Heart left ventricle (tissue), 13 donors: ENCODE measurements around the gene INSIG1.

Experiments
- POLR2A ChIP-seq, 2 donors: fragments of 450-650 bp; IDR thresholded peaks; one replicate each; pipeline ENCODE4 v1.6.1; 2017; ENCODE audit warnings: antibody characterized with exemption in 2 of 2, mild to moderate bottlenecking in 2 of 2, moderate library complexity in 2 of 2
- TF ChIP-seq, protein P1 (sequence below), 12 donors: fragments of 200-600 bp; sonication (generic) in 4 of 12; IDR thresholded peaks; one replicate each; pipeline versions ENCODE4 v1.5.0 to v1.8.0; 2018 to 2022; ENCODE audit warnings: antibody characterized with exemption in 12 of 12, mild to moderate bottlenecking in 5 of 12
- donor health status: ischemic (EF 13 %, LVEDD 7.1; RV severe dilation, severe dysfunction).
- donor health status: DM: no; HTN: yes; CAD: no.
- donor health status: DM: no; HTN: no; CAD: no.
- donor health status: ischemic (EF 25% LVEDD 6.9; RV normal size, moderate dysfunction).
- donor health status: ischemic (EF 25% LVEDD 5.7; RV mildly dilated, moderate dysfunction).
- donor health status: ischemic (EF 35%, LVEDD 5.7; RV mildly dilated, moderate dysfunction).
- donor health status: nonischemic (EF 11% LVEDD 7.7; RV severe dilation, severe dysfunction).
- donor health status: DM: yes; HTN: yes; CAD: no.
- donor health status: PGD.
- donor health status: ischemic (EF 29% LVEDD 5.4; RV normal size, mild dysfunction).
- donor health status: nonischemic (EF 23%, LVEDD 6.1; RV moderate dilation, normal function).

DNA sequence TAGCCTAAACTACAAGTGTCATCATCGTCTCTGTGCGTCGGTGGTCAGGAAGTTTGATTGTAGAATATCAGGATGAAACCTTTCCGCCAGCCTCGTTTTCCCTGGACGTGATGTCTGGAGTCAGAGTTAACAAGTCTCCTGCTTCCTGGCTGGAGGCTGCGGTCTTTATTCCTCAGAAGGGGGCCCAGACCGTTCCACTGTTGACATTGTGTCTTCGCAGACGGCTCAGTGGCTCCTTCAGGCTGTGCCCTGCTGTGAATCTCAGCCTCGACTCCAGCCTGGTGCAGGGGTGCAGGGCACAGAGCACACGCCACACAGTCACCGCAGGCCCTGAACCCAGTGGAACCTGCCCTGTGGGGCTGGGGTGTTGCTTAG, 37.2 kb upstream of the INSIG1 start:
- TF ChIP-seq, protein P1, sequence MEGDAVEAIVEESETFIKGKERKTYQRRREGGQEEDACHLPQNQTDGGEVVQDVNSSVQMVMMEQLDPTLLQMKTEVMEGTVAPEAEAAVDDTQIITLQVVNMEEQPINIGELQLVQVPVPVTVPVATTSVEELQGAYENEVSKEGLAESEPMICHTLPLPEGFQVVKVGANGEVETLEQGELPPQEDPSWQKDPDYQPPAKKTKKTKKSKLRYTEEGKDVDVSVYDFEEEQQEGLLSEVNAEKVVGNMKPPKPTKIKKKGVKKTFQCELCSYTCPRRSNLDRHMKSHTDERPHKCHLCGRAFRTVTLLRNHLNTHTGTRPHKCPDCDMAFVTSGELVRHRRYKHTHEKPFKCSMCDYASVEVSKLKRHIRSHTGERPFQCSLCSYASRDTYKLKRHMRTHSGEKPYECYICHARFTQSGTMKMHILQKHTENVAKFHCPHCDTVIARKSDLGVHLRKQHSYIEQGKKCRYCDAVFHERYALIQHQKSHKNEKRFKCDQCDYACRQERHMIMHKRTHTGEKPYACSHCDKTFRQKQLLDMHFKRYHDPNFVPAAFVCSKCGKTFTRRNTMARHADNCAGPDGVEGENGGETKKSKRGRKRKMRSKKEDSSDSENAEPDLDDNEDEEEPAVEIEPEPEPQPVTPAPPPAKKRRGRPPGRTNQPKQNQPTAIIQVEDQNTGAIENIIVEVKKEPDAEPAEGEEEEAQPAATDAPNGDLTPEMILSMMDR (IDR thresholded peaks at IDR 0.05): no peak
- TF ChIP-seq POLR2A (IDR thresholded peaks at IDR 0.05): no peak
